Right renal pelvis (tissue), 4 donors: Measurements from ENCODE around the gene MGLL. TPM values are rescaled to one million over a fixed set of nuclear protein-coding genes. Genes with fewer than 3 reads are reported as not detected.

Source experiments
- DNase-seq, 4 donors: peaks; one replicate each; pipeline ENCODE4 v3.0.0-alpha.2; 2013; ENCODE audit warnings: low read depth in 4 of 4, low spot score in 3 of 4, missing footprints in 1 of 4
- polyA plus RNA-seq, 4 donors: library from polyadenylated mRNA; unstranded; fragments of 120-200 nt; gene quantifications; one replicate each; pipeline ENCODE4 v1.2.1, GENCODE V29; 2013; ENCODE audit not compliant: insufficient read length in 4 of 4

Gene MGLL
- polyA plus RNA-seq, 4 donors = 25.4 to 29.3 (median 27.0) TPM

DNA sequence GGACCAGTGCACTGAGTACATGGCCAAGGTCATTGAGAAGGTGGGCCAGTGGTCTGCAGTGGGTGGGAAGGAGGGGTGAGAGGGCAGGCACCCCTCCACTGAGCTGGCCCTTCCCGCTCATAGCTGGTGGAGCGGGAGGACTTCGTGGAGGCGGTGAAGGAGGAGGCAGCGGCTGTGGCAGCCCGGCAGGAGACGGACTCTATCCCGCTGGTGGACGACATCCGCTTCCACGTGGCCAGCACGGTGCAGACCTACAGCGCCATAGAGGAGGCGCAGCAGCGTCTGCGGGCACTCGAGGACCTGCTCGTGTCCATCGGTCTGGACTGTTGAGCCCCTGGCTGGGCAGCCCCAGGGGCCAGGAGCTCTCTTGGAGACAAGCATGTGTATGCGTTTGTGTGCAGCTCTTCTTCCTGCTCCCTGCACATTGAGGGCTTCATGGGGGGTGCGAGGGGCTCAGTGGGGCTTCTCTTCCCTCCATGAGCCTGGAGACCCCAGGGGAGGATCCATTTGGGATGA, 142.1 kb downstream of the MGLL start:
- no peak for DNase-seq

DNA sequence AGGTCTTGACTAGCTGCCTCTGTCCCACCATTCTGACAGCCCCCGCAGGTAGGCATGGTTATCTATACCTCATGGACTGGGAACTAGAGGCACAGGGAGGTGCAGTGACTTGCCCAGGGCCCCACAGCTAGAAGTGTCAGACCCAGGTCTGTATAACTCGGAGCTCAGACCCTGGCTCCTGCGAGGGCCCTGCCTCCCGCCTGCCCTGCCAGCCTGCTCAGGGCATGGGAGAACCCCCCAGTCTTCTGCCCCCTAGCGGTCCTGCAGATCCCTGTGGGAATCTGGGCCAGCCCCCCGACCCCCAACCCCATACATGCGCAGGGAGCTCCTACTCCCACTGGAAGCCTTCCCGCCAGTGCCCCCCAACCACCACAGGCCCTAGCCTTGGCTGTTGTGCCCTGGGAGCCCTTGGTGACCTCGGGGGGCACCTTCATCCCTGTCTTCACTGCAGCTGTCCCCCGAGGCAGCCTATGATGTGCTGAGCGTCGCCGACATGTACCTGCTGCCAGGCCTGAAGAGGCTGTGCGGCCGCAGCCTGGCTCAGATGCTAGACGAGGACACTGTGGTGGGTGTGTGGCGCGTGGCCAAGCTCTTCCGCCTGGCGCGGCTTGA, 142.7 kb downstream of the MGLL start:
- no peak for DNase-seq

DNA sequence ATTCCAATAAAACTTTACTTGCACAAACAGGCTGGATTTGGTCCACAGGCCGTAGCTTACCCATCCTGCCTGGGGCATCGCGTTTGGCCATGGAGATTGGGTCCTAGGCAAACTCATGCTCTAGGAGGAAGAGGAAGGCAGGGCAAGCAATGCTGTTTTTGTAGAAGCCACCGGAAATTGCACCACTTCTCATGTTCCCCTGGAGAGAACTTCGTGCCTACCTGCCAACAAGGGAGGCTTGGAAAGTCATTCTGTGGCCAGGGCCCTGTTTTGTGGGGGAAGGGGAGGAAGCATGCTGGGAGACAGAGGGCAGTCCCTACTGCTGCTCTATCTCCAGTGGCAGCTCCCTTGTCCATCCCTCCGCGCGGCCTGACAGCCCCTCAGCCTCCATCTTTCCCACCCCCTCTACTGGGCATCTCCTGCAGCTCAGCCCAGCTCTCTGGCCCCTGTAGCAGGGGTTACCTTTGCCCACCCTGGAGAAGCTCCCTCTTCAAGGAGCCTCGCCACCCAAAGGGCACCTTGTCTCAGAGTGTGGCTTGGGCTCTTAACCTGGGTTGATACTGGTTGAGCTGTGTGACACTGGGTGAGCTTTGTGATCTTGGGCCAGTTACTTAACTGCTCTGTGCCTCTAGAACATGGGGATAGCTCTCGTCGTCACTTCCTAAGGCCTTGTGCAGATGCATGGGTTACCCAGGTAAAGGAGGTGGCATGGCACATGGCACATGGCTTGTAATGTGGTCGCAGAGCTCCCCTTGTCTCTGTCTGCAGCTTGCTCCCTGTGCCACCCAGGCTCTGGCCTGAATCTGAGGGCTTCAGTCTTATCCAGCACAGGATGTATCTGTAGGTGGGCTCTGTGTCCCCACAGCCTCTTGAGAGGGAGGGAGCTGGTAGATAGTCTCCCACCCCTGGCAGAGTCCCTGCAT, 143.4 kb downstream of the MGLL start:
- DNase-seq = no peak

DNA sequence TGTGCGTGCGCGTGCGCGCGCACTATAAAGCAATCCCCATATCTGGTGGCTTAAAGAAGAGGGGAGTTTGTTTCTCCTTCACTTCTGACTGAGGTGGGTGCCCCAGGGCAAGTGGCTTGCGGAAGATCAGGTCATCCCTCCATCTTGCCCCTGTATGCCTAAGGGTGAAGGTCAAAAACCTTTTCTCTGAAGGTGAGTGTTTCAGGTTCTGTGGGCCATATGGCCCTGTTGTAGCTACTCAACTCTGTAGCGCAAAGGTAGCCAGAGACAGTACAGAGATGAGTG, 144.1 kb downstream of the MGLL start:
- DNase-seq = no peak

DNA sequence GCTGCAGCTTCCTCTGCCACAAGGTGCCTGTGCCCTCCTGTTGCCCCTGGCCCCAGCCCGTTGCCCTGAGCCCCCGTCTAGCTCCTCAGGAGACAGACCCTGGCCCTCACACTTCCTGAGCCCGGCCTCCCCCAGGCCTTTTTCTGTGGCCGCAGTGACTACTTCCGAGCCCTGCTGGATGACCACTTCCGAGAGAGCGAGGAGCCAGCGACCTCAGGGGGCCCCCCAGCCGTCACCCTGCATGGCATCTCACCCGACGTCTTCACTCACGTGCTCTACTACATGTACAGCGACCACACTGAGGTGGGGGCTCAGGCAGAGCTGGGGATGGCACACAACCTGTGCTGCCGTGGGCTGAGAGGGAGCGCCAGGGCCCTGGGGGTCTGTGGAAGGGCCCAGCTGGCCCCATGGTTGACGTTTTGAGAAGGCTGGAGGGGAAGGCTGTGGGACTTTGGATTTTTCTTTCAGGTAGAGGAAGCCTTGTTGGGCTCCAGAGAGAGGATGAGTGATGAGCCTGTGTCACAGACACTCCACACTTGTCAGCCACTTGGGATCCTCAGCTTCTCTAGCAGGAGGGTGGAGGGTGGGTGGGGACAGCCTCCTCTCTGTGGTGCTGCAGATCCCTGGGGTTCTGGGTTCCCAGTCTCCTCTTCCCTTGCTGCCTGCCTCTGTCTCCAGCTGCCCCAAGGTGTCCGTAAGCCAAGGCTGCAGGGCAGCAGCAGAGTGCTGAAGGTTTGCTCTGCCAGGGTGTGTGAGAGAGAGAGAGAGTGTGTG, 144.6 kb downstream of the MGLL start:
- no peak for DNase-seq

DNA sequence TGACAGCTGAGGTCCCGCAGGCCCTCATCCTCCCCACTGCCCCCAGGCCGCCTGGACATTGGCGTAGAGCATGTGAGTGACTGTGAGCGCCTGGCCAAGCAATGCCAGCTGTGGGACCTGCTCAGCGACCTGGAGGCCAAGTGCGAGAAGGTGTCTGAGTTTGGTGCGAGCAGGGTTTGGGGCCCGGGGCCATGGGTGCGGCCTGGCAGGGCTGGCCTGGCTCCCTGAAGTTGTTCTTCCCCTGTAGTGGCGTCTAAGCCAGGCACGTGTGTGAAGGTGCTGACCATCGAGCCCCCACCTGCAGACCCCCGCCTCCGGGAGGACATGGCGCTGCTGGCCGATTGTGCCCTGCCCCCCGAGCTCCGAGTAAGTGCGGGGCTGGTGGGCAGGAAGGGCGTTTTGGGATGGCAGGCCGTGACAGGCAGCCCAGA, 145.4 kb downstream of the MGLL start:
- DNase-seq = no peak

DNA sequence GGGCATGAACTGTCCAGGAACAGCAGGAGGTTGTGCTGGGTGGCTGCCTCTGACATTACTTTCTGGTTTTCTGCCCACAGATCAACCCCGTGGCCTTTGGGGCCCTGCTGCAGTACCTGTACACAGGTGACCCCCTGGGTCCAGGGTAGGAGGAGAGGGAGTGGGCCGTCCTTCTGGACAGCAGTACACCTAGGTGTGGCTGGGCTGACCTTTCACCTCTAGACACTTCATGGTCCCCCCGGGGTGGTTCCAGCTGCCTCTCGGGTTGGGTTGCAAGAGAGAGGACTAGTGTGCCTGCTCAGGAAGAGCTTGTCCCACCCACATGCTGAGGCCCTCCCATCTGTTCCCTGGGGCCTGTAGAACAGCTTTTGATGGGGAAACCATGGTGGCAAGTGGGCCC, 145.9 kb downstream of the MGLL start:
- no peak for DNase-seq

DNA sequence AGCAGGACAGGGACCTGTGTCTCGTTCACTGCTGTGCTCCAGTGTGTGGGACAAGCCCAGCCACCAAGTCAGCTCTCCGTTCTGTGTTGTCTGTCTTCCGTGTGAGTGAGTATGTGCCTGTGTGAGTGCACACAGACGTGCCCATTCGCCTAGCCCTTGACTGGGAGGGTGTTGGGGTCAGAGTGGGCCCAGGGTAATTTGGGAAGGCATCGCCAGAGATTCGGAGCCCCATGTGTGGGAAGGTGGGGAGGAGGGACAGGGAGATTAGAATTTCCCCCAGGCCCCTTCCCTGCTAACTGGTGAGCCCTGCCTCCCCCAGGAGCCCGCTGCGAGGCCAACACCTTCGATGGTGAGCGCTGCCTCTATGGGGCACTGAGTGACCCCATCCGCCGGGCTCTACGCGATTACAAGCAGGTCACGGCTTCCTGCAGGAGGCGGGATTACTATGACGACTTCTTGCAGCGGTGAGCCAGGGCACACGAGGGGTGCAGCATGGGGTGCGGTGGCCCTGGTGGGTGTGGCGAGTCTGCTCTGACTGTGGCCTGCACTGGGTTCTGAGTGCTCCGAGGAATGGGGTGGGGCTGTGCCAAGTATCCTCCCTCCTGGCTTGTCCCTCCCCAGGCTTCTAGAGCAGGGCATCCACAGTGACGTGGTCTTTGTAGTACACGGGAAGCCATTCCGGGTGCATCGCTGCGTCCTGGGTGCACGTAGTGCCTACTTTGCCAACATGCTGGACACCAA, 146.5 kb downstream of the MGLL start:
- no peak for DNase-seq

DNA sequence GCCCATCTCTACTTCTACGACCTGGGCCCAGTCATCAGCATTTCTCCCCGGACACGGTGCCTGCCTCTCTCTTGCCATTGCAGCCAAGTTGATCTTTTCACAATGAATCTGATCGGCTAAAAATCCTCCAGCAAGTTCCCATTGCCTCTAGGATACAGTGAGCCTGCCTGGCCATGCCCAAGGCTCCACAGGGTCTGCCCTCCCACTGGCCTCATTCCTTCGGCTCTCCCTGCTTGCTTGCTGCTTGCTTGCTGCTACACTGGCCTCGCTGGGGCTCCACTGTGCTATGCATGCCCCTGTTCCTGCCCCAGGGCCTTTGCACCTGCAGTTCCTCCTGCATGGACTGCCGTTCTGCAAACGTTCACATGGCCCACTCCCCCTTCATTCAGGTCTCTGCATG, 147.5 kb downstream of the MGLL start:
- DNase-seq = no peak

DNA sequence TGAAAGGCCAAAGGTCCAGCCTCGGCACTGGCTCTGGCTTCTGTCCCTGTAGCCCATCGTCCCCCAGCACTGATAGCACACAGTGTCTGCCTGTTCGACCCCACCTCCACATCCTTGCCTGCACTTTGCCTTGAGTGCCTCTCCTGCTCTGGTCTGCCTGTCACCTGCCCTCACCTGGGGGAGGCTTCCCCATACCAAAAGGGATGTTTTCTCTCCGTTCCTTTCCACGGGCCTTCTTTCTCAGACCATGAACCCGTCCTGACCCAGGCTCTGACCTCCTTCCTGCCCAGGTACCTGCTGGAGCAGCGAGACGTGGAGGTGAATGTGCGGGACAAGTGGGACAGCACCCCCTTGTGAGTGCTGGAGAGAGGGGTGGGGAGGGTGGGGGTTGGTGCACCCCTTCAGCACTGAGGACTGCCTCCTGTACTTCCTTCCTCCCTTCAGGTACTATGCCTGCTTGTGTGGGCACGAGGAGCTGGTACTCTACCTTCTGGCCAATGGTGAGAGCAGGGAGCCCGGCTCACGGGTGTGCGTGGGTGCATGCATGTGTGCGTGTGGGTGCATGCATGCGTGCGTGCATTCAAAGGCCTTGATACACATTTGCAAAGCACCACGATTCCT, 148.1 kb downstream of the MGLL start:
- DNase-seq = no peak

DNA sequence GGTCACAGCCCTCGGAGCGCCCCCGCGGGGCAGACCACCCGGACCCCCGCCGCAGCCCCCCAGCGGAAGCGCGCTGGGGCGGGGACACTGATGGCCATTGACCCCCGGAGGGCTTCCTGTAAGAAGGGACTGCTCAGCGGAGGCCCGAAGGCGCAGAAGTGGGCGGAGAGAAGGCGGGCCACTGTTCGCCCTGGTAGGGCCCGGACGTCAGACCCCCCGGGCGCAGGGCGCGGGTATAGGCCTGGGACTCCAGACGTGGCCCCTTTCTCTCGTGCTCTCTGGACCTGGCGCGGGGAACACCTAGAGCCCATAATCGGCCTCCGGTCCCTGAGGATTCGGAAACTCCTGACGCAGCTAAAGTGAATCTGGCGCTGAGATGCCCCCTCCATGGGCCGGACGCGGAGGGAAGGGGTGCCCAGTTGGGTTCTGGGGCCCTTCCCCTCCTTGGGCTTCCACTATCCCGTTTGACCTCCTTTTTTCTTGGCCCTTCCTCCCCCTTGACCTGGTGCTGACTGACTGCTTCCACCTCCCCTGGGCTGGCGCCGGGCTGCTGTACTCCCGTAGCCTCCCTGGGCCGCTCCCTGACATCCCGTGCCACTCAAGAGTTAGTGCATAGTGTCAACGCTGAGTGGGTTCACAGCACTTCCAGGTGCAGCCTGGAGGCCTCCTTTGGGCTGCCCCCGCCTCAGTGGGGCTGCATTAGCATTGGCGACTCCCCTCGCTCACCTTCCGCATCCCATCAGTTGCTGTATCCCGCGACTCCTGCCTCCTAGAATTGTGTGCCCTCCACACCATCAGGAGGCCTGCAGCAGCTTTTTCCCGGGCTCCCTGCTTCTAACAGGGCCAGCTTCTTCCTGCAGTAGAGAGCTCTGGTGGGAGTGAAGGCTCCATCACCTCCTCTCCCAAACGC, 148.9 kb downstream of the MGLL start:
- DNase-seq = no peak

DNA sequence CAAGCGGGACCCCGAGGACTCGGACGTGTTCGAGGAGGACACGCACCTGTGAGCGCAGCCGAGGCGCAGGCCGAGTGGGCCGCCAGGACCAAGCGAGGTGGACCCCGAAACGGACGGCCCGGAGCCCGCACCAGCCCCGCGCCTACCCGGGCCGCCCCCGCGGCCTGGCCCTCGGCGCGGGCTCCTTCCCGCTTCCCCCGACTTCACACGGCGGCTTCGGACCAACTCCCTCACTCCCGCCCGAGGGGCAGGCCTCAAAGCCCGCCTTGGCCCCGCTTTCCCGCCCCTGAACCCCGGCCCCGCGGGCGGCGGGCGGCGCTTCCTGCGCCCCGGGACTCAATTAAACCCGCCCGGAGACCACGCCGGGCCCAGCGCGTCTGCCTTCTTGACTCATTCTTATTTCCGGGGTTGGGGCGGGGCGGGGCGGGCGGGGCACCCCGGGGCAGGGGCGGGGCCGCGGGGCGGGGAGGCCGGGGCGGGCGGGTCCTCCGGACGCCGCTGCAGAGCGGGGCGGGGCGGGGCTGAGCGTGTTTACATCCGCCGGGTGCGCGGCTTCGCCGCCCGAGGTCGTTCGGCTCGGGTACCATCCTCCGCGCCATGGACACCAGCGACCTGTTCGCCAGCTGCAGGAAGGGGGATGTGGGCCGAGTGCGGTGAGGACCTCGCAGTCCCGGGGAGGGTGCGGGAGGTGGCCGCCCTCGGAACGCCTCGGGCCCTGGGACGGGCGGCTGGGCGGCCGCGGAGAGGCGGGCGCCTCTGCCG, 149.7 kb downstream of the MGLL start, which contains the start of gene ABTB1:
Gene ABTB1, plus strand, starts transcription at position 524 of the 762 bp plus-strand sequence. Its CDS starts 74 bp downstream, at position 598.
- peak in 3 of 4 donors; percentile 53 to 59 (median 58) for DNase-seq

DNA sequence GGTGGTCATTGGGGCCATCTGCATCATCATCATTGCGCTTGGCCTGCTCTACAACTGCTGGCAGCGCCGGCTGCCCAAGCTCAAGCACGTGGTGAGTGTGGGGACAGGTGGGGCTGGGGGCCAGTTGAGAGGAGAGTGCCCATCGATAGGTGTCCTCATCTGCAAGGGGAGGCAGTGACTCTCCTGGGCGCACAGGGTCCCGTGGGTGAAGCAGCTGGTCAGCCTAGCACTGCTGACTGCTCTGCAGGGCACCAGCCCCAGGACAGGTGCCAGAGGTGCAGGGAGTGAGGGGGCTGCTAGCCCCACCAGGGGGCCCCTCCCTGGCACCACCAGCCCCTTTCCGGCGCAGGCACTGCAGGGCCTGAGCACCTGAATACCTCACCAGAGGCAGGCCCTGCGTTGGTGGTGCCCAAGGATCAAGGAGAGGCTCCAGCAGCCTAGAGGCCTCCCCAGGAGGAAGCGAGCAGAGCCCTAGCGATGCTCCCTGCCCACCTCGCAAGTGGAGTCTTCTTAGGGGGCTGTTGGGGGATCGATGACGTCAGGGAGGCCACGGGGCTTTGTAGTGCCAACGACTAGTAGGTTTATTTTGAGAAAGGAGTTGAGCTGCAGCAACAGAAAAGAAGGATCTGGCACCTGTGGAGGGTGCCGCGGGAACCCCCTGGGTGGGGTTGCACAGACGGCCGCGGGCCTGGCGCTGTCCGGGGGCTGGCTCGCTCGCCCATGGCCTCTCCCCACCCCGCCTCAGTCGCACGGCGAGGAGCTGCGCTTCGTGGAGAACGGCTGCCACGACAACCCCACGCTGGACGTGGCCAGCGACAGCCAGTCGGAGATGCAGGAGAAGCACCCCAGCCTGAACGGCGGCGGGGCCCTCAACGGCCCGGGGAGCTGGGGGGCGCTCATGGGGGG, 150.5 kb downstream of the MGLL start:
- no peak for DNase-seq

DNA sequence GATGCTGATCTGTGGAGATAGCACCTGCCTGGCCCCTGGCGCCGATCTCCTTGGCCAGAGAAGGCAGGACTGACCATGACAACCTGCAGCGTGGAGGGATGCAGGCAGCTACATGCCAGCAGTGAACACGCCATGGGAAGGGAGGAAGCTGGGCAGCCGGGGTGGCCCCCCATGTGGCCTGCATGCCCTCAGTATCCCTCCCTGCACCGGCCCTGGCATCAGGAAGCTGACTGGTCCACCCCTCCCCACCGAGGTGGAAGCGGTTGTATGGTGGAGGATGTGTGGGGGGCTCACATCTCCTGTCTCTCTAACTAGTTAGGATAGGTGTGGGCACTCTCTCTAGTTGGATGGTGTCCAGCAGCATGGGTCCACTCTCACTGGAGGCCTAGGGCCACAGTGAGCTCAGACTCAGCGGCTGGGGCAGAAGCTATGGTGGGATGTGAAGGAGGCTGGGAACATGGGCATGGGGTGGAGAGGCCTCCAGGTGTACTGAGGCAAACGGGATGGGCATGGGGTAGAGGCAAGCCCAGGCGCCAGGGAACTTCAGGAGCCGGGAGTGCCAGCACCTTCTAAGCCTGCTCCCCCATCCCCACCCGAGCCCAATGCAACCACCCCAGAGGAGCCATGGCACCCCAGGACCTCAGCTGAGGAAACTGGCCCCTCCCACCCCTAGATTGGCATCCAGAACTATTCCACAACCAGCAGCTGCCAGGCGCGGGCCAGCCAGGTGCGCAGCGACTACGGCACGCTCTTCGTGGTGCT, 151.4 kb downstream of the MGLL start:
- no peak for DNase-seq

DNA sequence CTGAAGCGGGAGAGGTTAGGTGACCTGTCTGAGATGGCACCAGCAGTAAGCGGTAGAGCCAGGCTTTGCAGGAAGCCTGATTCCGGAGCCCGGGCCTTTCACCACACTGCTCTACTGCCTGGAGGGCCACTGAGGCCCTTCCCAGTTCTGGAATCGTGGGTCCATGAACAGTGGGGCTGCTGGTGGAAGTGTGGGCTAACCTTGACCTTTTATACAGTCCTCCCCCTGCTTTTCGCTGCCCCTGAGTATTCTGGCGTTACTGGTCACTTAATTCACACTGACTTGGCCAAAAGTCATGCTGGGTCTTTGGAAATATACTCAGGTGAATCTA, 152.1 kb downstream of the MGLL start:
- no peak for DNase-seq

DNA sequence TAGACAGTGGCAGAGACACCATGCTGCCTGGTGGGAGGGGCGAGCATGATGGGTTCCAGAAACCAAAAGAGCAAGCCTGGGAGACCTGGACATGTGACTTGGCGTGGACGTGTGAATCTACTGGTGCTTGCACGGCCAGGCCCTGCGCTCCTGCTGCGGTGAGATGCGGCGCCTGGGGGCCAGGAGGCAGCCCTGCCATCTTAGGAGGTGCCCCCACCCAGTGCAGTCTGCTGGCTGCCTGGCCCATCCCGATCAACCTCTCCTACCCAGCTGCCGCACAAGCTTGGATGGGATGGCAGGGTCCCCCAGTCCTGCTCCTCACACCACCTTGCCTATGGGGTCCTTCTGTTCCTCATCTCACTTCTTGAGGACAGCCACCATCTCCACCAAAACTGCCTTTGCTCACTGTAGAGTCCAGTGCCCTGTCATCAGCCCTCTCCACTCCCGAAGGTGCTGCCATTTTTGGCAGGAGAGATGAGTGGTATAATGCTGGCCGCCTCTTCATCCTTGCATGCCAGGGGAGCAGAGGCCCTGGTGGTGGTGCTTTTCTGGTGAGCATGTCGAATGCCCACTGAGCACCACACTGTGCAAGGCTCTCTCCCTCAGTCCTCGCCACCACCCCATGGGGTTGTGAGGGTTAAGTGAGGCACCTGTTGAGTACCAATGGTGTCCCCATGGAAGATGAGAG, 152.6 kb downstream of the MGLL start:
- DNase-seq = no peak
